IMR-90 (cell line): ENCODE measurements around the gene ZNF862. TPM values are rescaled to one million over a fixed set of nuclear protein-coding genes. Genes with fewer than 3 reads are reported as not detected.

Experiments
- ATAC-seq: fragments of 200-7000 bp; cut with Tn5 transposase; 2 replicates; pipeline ENCODE4 v1.9.1; 2020; ENCODE audit warnings: low read depth, mild to moderate bottlenecking, moderate library complexity
- BruUV-seq: library from RNA; stranded (reverse); fragments of 400-500 nt; replicated peaks from 2 replicates; lab custom pipeline; 2021; lab: Mats Ljungman, UMichigan
- CTCF ChIA-PET: fragments of 300-600 bp; formaldehyde crosslinking; extraction: SDS; loops from one replicate; lab custom pipeline; 2021; ENCODE audit warnings: antibody characterized with exemption; lab: Yijun Ruan, JAX
- POLR2A ChIA-PET: fragments of 300-600 bp; sonication (Branson Sonifier 250); formaldehyde crosslinking; loops from one replicate; lab custom pipeline; 2022; ENCODE audit warnings: antibody characterized with exemption; ENCODE audit not compliant: unreplicated experiment; lab: Charles Lee
- DNase-seq: peaks from one replicate; pipeline ENCODE4 v3.0.0; 2013
- H2AFZ ChIP-seq: replicated peaks from 2 replicates; pipeline ENCODE3; 2013; ENCODE audit warnings: low read length, mild to moderate bottlenecking; ENCODE audit not compliant: poor library complexity
- H2AK5ac ChIP-seq: 2 replicates; pipeline ENCODE4 v1.6.1; 2013; ENCODE audit warnings: low read depth, low read length, inconsistent platforms
- H2AK9ac ChIP-seq: replicated peaks from 2 replicates; pipeline ENCODE3; 2013; ENCODE audit warnings: mild to moderate bottlenecking, low read depth, low read length, moderate library complexity; ENCODE audit not compliant: poor library complexity
- H2BK120ac ChIP-seq: 2 replicates; pipeline ENCODE4 v1.6.1; 2013; ENCODE audit warnings: low read depth, low read length, inconsistent platforms
- H2BK15ac ChIP-seq: 3 replicates; pipeline ENCODE4 v1.6.1; 2013; ENCODE audit warnings: low read depth, low read length, inconsistent platforms
- H2BK20ac ChIP-seq: 2 replicates; pipeline ENCODE4 v1.6.1; 2013; ENCODE audit warnings: low read depth, mild to moderate bottlenecking, inconsistent platforms, low read length, moderate library complexity
- H2BK5ac ChIP-seq: 2 replicates; pipeline ENCODE4 v1.6.1; 2013; ENCODE audit warnings: mild to moderate bottlenecking, low read depth, low read length, inconsistent platforms; ENCODE audit not compliant: poor library complexity, severe bottlenecking
- H3K14ac ChIP-seq: replicated peaks from 2 replicates; pipeline ENCODE4 v1.6.1; 2013; ENCODE audit warnings: low read depth, low read length, inconsistent platforms
- H3K18ac ChIP-seq: 2 replicates; pipeline ENCODE4 v1.6.1; 2013; ENCODE audit warnings: low read depth, low read length, control low read depth
- H3K23ac ChIP-seq: 2 replicates; pipeline ENCODE4 v1.6.1; 2013; ENCODE audit warnings: low read depth, low read length, inconsistent platforms
- H3K27ac ChIP-seq: 2 replicates; pipeline ENCODE4 v1.5.1; 2013; ENCODE audit warnings: mild to moderate bottlenecking, control low read depth, low read length; ENCODE audit not compliant: insufficient read depth
- H3K27me3 ChIP-seq: 2 replicates; pipeline ENCODE4 v1.6.1; 2013; ENCODE audit warnings: low read length; ENCODE audit not compliant: control insufficient read depth, insufficient read depth
- H3K36me3 ChIP-seq: 2 replicates; pipeline ENCODE4 v1.6.1; 2013; ENCODE audit warnings: low read length, mixed read lengths; ENCODE audit not compliant: control insufficient read depth, insufficient read depth
- H3K4ac ChIP-seq: 2 replicates; pipeline ENCODE4 v1.6.1; 2013; ENCODE audit warnings: low read depth, low read length, inconsistent platforms
- H3K4me1 ChIP-seq: 2 replicates; pipeline ENCODE4 v1.6.1; 2013; ENCODE audit warnings: low read length, mixed read lengths; ENCODE audit not compliant: control insufficient read depth, insufficient read depth
- H3K4me2 ChIP-seq: 2 replicates; pipeline ENCODE4 v1.6.1; 2013; ENCODE audit warnings: low read depth, mild to moderate bottlenecking, control low read depth, low read length, moderate library complexity
- H3K4me3 ChIP-seq: 2 replicates; pipeline ENCODE4 v1.5.1; 2013; ENCODE audit warnings: low read depth, mild to moderate bottlenecking, control low read depth, low read length, moderate library complexity; ENCODE audit not compliant: insufficient read depth
- H3K56ac ChIP-seq: 2 replicates; pipeline ENCODE4 v1.6.1; 2013; ENCODE audit warnings: low read length, inconsistent platforms; ENCODE audit not compliant: insufficient read depth; ENCODE audit errors: extremely low read depth
- H3K79me1 ChIP-seq, 2 experiments: 2 replicates each; pipeline ENCODE4 v1.6.1; 2013; ENCODE audit warnings: low read length in 2 of 2, inconsistent platforms in 1 of 2, low read depth in 1 of 2
- H3K9ac ChIP-seq: 2 replicates; pipeline ENCODE4 v1.6.1; 2013; ENCODE audit warnings: low read depth, low read length, control low read depth
- H3K9me1 ChIP-seq: 2 replicates; pipeline ENCODE4 v1.6.1; 2013; ENCODE audit warnings: low read length, inconsistent platforms; ENCODE audit not compliant: insufficient read depth
- H3K9me3 ChIP-seq: 2 replicates; pipeline ENCODE4 v1.6.1; 2013; ENCODE audit warnings: low read length; ENCODE audit not compliant: control insufficient read depth, insufficient read depth
- H4K20me1 ChIP-seq: 2 replicates; pipeline ENCODE4 v1.6.1; 2013; ENCODE audit warnings: low read length, inconsistent platforms; ENCODE audit not compliant: insufficient read depth
- H4K5ac ChIP-seq: 2 replicates; pipeline ENCODE4 v1.6.1; 2013; ENCODE audit warnings: mild to moderate bottlenecking, low read depth, low read length, control low read depth
- H4K8ac ChIP-seq, 2 experiments: 2 replicates each; pipeline ENCODE4 v1.6.1; 2013; ENCODE audit warnings: low read depth in 2 of 2, low read length in 2 of 2, control low read depth in 1 of 2, inconsistent platforms in 1 of 2
- H4K91ac ChIP-seq: 2 replicates; pipeline ENCODE4 v1.6.1; 2013; ENCODE audit warnings: low read depth, low read length, inconsistent platforms; ENCODE audit not compliant: insufficient read depth
- BHLHE40 ChIP-seq: fragments of 150-350 bp; IDR thresholded peaks from 2 replicates; pipeline ENCODE4 v1.6.1; 2016; ENCODE audit warnings: mild to moderate bottlenecking, low read depth, low read length
- CEBPB ChIP-seq: IDR thresholded peaks from 2 replicates; pipeline ENCODE4 v1.6.1; 2012; ENCODE audit warnings: low read depth, low read length, improper control_type of control experiment
- CHD1 ChIP-seq: IDR thresholded peaks from 2 replicates; pipeline ENCODE4 v1.6.1; 2012; ENCODE audit warnings: low read depth, low read length, improper control_type of control experiment
- FOS ChIP-seq: fragments of 150-350 bp; IDR thresholded peaks from 2 replicates; pipeline ENCODE4 v1.6.1; 2016; ENCODE audit warnings: low read depth, low read length
- MAFK ChIP-seq: IDR thresholded peaks from 2 replicates; pipeline ENCODE4 v1.6.1; 2012; ENCODE audit warnings: low read depth, low read length, improper control_type of control experiment
- MAZ ChIP-seq: IDR thresholded peaks from 2 replicates; pipeline ENCODE4 v1.6.1; 2012; ENCODE audit warnings: low read depth, mild to moderate bottlenecking, low read length, improper control_type of control experiment, moderate library complexity, borderline replicate concordance
- MXI1 ChIP-seq: IDR thresholded peaks from 2 replicates; pipeline ENCODE4 v1.6.1; 2012; ENCODE audit warnings: low read depth, mild to moderate bottlenecking, low read length, moderate library complexity, borderline replicate concordance
- NFE2L2 ChIP-seq: fragments of 150-350 bp; IDR thresholded peaks from 2 replicates; pipeline ENCODE4 v1.6.1; 2016; ENCODE audit warnings: low read depth, mild to moderate bottlenecking, low read length
- POLR2A ChIP-seq: IDR thresholded peaks from 2 replicates; pipeline ENCODE4 v1.6.1; 2012; ENCODE audit warnings: mild to moderate bottlenecking, low read depth, low read length
- RAD21 ChIP-seq: IDR thresholded peaks from 2 replicates; pipeline ENCODE4 v1.6.1; 2012; ENCODE audit warnings: low read length, improper control_type of control experiment
- RCOR1 ChIP-seq: IDR thresholded peaks from 2 replicates; pipeline ENCODE4 v1.6.1; 2012; ENCODE audit warnings: mild to moderate bottlenecking, low read length, improper control_type of control experiment; ENCODE audit not compliant: insufficient replicate concordance
- RFX5 ChIP-seq: IDR thresholded peaks from 2 replicates; pipeline ENCODE4 v1.8.0; 2012; ENCODE audit warnings: low read depth, mild to moderate bottlenecking, low read length, moderate library complexity
- USF2 ChIP-seq: fragments of 150-350 bp; IDR thresholded peaks from 2 replicates; pipeline ENCODE4 v1.6.1; 2017; ENCODE audit warnings: mild to moderate bottlenecking, antibody characterized with exemption, low read length, low read depth
- WGBS, 2 experiments: methylation state at CpG; one replicate each; pipeline versions ENCODE4 v1.1.5 to v1.1.7; 2013; ENCODE audit warnings: missing lambda C conversion rate in 2 of 2; ENCODE audit not compliant: insufficient read length in 1 of 2; ENCODE audit errors: extremely low coverage in 2 of 2; 5-methylcytosine and 5-hydroxymethylcytosine counted together
- dilution Hi-C: fragments of 300-500 bp; cut with HindIII; formaldehyde crosslinking; loops from one replicate; pipeline ENCODE4 v1.14.3; 2018; ENCODE audit warnings: low sequenced_read_pairs; ENCODE audit not compliant: unreplicated experiment
- in situ Hi-C: fragments of 300-500 bp; cut with MboI; formaldehyde crosslinking; loops from 3 replicates; pipeline ENCODE4 v1.14.3; 2019; ENCODE audit warnings: low sequenced_read_pairs, inconsistent platforms, mixed read lengths
- intact Hi-C: fragments of 100-400 bp; cut with micrococcal nuclease; formaldehyde crosslinking; loops from 2 replicates; pipeline ENCODE4 v1.10.0; 2022
- polyA plus RNA-seq, 3 experiments: library from polyadenylated mRNA; depleted of rRNA; stranded (reverse); fragments of >200 nt; gene quantifications; 2 replicates each; pipeline ENCODE4 v1.2.3, GENCODE V29; 2012; ENCODE audit warnings: low replicate concordance in 1 of 3
- total RNA-seq: library from RNA; depleted of rRNA; stranded (reverse); fragments of >200 nt; gene quantifications from 2 replicates; pipeline ENCODE4 v1.2.3, GENCODE V29; 2012
- TF ChIP-seq, protein P1 (sequence below): fragments of 150-350 bp; IDR thresholded peaks from 2 replicates; pipeline ENCODE4 v1.6.1; 2016; ENCODE audit warnings: low read depth, mild to moderate bottlenecking, low read length, moderate library complexity, borderline replicate concordance
- TF ChIP-seq, protein P2 (sequence below): conservative IDR thresholded peaks from 2 replicates; pipeline ENCODE4 v1.5.1; 2012; ENCODE audit warnings: mild to moderate bottlenecking, low read depth, low read length, improper control_type of control experiment

ZNF862 gene
- total and polyA plus RNA-seq, 2 of the 4 experiments (the other 2 are of a cell fraction) = 5.9 to 10.8 TPM

- Histone ChIP-seq H3K9ac (no peak overlapping the region), H2BK20ac (no peak overlapping the region), H2AK9ac (no peak overlapping the region), H2BK120ac (no peak overlapping the region), H3K56ac (no peak overlapping the region; the same call in 1 of the 2 replicates), H3K9me3 (no peaks in the 10 kb centered on the region), H2BK5ac (no peak overlapping the region), H2BK15ac (no peak overlapping the region), H3K27me3 (peaks cover 6% of the 10 kb centered on the region; the same call in 1 of the 2 replicates), H3K4me1 (no peaks in the 10 kb centered on the region), H2AFZ (no peak overlapping the region), H3K36me3 (no peaks in the 10 kb centered on the region), H3K9me1 (no peaks in the 10 kb centered on the region), H4K91ac (no peak overlapping the region), H3K23ac (no peak overlapping the region), H2AK5ac (no peak overlapping the region), H3K4me2 (no peak overlapping the region), H3K79me1 (no peaks in the 10 kb centered on the region), H3K27ac (no peak overlapping the region), H4K5ac (no peak overlapping the region), H3K18ac (no peak overlapping the region), H3K4me3 (no peak overlapping the region), H4K8ac (no peak overlapping the region), H3K14ac (no peak overlapping the region), H4K20me1 (no peaks in the 10 kb centered on the region), H3K4ac (no peak overlapping the region)
- in situ Hi-C loops = no loop called here
- intact Hi-C loops = no loop called here
- ATAC-seq (no peak), DNase-seq (no peak)
- POLR2A ChIA-PET = no interaction called here
- no TSS peak for BruUV-seq
- TF ChIP-seq RFX5 = no peak
- TF ChIP-seq CEBPB = no peak
- no peak for TF ChIP-seq RAD21
- no peak for TF ChIP-seq BHLHE40
- TF ChIP-seq RCOR1 = no peak
- no peak for TF ChIP-seq POLR2A
- no peak for TF ChIP-seq USF2
- no peak for TF ChIP-seq MAZ
- no peak for TF ChIP-seq FOS
- TF ChIP-seq, protein P1, sequence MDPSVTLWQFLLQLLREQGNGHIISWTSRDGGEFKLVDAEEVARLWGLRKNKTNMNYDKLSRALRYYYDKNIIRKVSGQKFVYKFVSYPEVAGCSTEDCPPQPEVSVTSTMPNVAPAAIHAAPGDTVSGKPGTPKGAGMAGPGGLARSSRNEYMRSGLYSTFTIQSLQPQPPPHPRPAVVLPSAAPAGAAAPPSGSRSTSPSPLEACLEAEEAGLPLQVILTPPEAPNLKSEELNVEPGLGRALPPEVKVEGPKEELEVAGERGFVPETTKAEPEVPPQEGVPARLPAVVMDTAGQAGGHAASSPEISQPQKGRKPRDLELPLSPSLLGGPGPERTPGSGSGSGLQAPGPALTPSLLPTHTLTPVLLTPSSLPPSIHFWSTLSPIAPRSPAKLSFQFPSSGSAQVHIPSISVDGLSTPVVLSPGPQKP = no peak
- TF ChIP-seq MXI1 = no peak
- TF ChIP-seq CHD1 = no peak
- no peak for TF ChIP-seq MAFK
- TF ChIP-seq NFE2L2 = no peak
- TF ChIP-seq, protein P2, sequence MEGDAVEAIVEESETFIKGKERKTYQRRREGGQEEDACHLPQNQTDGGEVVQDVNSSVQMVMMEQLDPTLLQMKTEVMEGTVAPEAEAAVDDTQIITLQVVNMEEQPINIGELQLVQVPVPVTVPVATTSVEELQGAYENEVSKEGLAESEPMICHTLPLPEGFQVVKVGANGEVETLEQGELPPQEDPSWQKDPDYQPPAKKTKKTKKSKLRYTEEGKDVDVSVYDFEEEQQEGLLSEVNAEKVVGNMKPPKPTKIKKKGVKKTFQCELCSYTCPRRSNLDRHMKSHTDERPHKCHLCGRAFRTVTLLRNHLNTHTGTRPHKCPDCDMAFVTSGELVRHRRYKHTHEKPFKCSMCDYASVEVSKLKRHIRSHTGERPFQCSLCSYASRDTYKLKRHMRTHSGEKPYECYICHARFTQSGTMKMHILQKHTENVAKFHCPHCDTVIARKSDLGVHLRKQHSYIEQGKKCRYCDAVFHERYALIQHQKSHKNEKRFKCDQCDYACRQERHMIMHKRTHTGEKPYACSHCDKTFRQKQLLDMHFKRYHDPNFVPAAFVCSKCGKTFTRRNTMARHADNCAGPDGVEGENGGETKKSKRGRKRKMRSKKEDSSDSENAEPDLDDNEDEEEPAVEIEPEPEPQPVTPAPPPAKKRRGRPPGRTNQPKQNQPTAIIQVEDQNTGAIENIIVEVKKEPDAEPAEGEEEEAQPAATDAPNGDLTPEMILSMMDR = no peak
- dilution Hi-C loops = no loop called here
- WGBS, 2 experiments = 100% methylated on average over 1 of the region's 12 CpGs; no CpG with 5 or more reads in 1 of the 2 experiments
- CTCF ChIA-PET = no interaction called here
Observed at GRCh38 chr7:149802966-149803365, 35.2 kb upstream of the ZNF862 start.
